ENCODE data around the gene TRHDE. TPM values are rescaled to one million over a fixed set of nuclear protein-coding genes. Genes with fewer than 3 reads are reported as not detected.

The TRHDE gene
- total RNA-seq, 4 donors from 2014 or later, result 0.77 to 31.2 (median 12.9) TPM

DNA sequence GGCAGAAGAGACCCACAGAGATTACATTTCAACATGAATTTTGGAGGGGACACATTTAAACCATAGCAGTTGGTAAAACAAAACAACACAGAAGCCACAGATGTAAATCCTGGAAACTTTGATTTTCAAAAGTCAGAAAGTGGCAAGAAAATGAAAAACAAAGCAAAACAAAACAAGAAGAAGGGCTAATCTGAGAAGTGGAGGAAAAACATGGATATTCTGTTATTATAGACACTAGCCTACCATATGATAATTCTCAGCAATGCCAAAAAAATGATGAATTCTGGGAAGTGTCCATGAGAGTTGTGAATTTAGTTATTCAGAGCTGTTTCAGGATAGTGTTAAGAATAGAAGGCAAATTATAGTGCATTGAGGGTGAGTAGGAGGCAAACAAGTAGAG is 192.3 kb downstream of the TRHDE start:
- TF ChIP-seq CTCF (IDR thresholded peaks at IDR 0.05), result no peak
- TF ChIP-seq POLR2A (IDR thresholded peaks at IDR 0.05), result no peak
- Histone ChIP-seq H3K36me3 (no peaks in the 10 kb centered on the region), H3K4me3 (no peak overlapping the region), H3K4me1 (no peaks in the 10 kb centered on the region), H3K27ac (no peak overlapping the region), H3K9me3 (no peaks in the 10 kb centered on the region), H3K27me3 (no peaks in the 10 kb centered on the region)
- intact Hi-C loops (cut with DNase I; ENCODE audit: low total_unique reads), result no loop called here
- DNase-seq, result no peak

GRCh38 chr12:72465155-72465554 is 193.0 kb downstream of the TRHDE start:
- no peak overlapping the region for H3K4me3 ChIP-seq
- no peak overlapping the region for H3K27ac ChIP-seq
- H3K9me3 ChIP-seq, result no peaks in the 10 kb centered on the region
- intact Hi-C loops (cut with DNase I; ENCODE audit: low total_unique reads), result no loop called here
- H3K4me1 ChIP-seq, result no peaks in the 10 kb centered on the region
- no peaks in the 10 kb centered on the region for H3K36me3 ChIP-seq
- no peak for TF ChIP-seq CTCF (IDR thresholded peaks at IDR 0.05)
- no peak for TF ChIP-seq POLR2A (IDR thresholded peaks at IDR 0.05)
- DNase-seq, result no peak
- H3K27me3 ChIP-seq, result no peaks in the 10 kb centered on the region

GRCh38 chr12:72465940-72466630 is 193.9 kb downstream of the TRHDE start:
- Histone ChIP-seq H3K36me3 (no peaks in the 10 kb centered on the region), H3K4me3 (no peak overlapping the region), H3K27ac (no peak overlapping the region), H3K4me1 (no peaks in the 10 kb centered on the region), H3K9me3 (no peaks in the 10 kb centered on the region), H3K27me3 (no peaks in the 10 kb centered on the region)
- intact Hi-C loops (cut with DNase I; ENCODE audit: low total_unique reads), result no loop called here
- DNase-seq, result no peak
- TF ChIP-seq POLR2A (IDR thresholded peaks at IDR 0.05) (no peak), CTCF (IDR thresholded peaks at IDR 0.05) (no peak)

DNA sequence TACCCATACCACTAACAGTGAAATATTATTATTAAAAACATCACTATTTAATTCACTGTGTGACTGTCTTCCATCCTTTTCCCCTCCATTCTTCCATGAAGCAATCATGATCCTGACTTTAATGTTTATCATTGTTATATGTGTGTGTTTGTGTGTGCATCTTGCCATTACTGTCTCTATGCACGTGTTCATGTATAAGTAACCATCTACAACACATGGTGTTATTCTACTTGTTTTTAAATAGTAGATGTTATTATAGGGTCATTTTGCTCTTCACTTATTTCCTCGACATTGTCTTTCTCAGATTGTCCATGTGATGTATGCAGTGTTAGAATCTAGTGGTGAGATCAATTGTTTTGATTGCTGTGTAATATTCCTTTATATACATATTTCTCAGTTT is 195.8 kb downstream of the TRHDE start:
- H3K9me3 ChIP-seq, result no peaks in the 10 kb centered on the region
- no peak for DNase-seq
- no peaks in the 10 kb centered on the region for H3K4me1 ChIP-seq
- intact Hi-C loops (cut with DNase I; ENCODE audit: low total_unique reads), result no loop called here
- H3K36me3 ChIP-seq, result no peaks in the 10 kb centered on the region
- TF ChIP-seq POLR2A (IDR thresholded peaks at IDR 0.05) (no peak), CTCF (IDR thresholded peaks at IDR 0.05) (no peak)
- no peaks in the 10 kb centered on the region for H3K27me3 ChIP-seq
- H3K27ac ChIP-seq, result no peak overlapping the region
- no peak overlapping the region for H3K4me3 ChIP-seq

- H3K36me3 ChIP-seq, result no peaks in the 10 kb centered on the region
- TF ChIP-seq CTCF (IDR thresholded peaks at IDR 0.05) (no peak), POLR2A (IDR thresholded peaks at IDR 0.05) (no peak)
- H3K4me1 ChIP-seq, result no peaks in the 10 kb centered on the region
- H3K9me3 ChIP-seq, result no peaks in the 10 kb centered on the region
- no peak for DNase-seq
- H3K27me3 ChIP-seq, result no peaks in the 10 kb centered on the region
- H3K27ac ChIP-seq, result no peak overlapping the region
- intact Hi-C loops (cut with DNase I; ENCODE audit: low total_unique reads), result no loop called here
- no peak overlapping the region for H3K4me3 ChIP-seq
These were observed 196.3 kb downstream of the TRHDE start for GRCh38 chr12:72468505-72468904.
